Frontal cortex (tissue), 4 donors: ENCODE measurements around the gene SYT5. TPM values are rescaled to one million over a fixed set of nuclear protein-coding genes. Genes with fewer than 3 reads are reported as not detected.

Experiments
- DNase-seq, 2 donors: peaks; one replicate each; pipeline ENCODE4 v3.0.0; 2012; ENCODE audit warnings: low spot score in 2 of 2
- FAIRE-seq: peaks from 2 replicates; lab custom pipeline; 2012; peaks lifted over from hg19 to GRCh38; lab: Jason Lieb, UNC
- total RNA-seq: library from RNA; depleted of rRNA; stranded (reverse); fragments of >200 nt; gene quantifications from one replicate; pipeline ENCODE4 v1.2.3, GENCODE V29; 2014
- donor health status: control.
- donor health status: control.
- donor health status: control.

The SYT5 gene
- total RNA-seq, 1 donor from 2014 or later = 33.0 TPM

GRCh38 chr19:55153652-55154264 is 26.3 kb downstream of the SYT5 start:
- FAIRE-seq (no peak), DNase-seq (no peak)

GRCh38 chr19:55152017-55152416 is 28.1 kb downstream of the SYT5 start:
- FAIRE-seq (no peak), DNase-seq (no peak)

- no peak for DNase-seq
Measured at GRCh38 chr19:55149078-55150003, 30.7 kb downstream of the SYT5 start, which contains the start of gene TNNT1. TSS of gene TNNT1 (minus strand) at chr19:55149206. CDS start at chr19:55147157, 2,049 bp downstream.

GRCh38 chr19:55147545-55148251 is 32.4 kb downstream of the SYT5 start:
- no peak for FAIRE-seq
- DNase-seq = no peak

More at GRCh38 chr19:55149078-55150003, 30.7 kb downstream of the SYT5 start, which contains the start of gene TNNT1:
- FAIRE-seq = no peak

GRCh38 chr19:55146705-55147273 is 33.3 kb downstream of the SYT5 start:
- DNase-seq = no peak
- no peak for FAIRE-seq

GRCh38 chr19:55146078-55146704 is 33.9 kb downstream of the SYT5 start:
- no peak for FAIRE-seq
- no peak for DNase-seq

- DNase-seq (no peak), FAIRE-seq (no peak)
Measured at GRCh38 chr19:55145232-55145631, 34.9 kb downstream of the SYT5 start.

GRCh38 chr19:55141696-55142095 is 38.4 kb downstream of the SYT5 start:
- no peak for DNase-seq
- FAIRE-seq = no peak

- DNase-seq (no peak), FAIRE-seq (no peak)
Measured at GRCh38 chr19:55137915-55138314, 42.2 kb downstream of the SYT5 start.

- no peak for DNase-seq
- no peak for FAIRE-seq
Measured at GRCh38 chr19:55136399-55137102, 43.5 kb downstream of the SYT5 start.

GRCh38 chr19:55134736-55135135 is 45.4 kb downstream of the SYT5 start:
- DNase-seq = no peak
- FAIRE-seq = no peak

GRCh38 chr19:55133639-55134444 is 46.2 kb downstream of the SYT5 start:
- FAIRE-seq (no peak), DNase-seq (no peak)

GRCh38 chr19:55132453-55133129 is 47.5 kb downstream of the SYT5 start:
- FAIRE-seq (no peak), DNase-seq (no peak)

- FAIRE-seq (no peak), DNase-seq (no peak)
Measured at GRCh38 chr19:55131421-55131820, 48.7 kb downstream of the SYT5 start.
